GM18951 (cell line): ENCODE data around the gene CNR2.

Experiments used
- POLR2A ChIP-seq: IDR thresholded peaks from 4 replicates; pipeline ENCODE4 v1.6.1; 2011; ENCODE audit warnings: mild to moderate bottlenecking; ENCODE audit not compliant: insufficient read length, insufficient read depth; ENCODE audit errors: extremely low read depth
- in situ Hi-C: fragments of 300-500 bp; cut with MboI; formaldehyde crosslinking; loops from one replicate; pipeline ENCODE4 v1.12.0; 2022; ENCODE audit warnings: low sequenced_read_pairs, mixed read lengths, inconsistent platforms; ENCODE audit not compliant: unreplicated experiment

Gene CNR2

DNA sequence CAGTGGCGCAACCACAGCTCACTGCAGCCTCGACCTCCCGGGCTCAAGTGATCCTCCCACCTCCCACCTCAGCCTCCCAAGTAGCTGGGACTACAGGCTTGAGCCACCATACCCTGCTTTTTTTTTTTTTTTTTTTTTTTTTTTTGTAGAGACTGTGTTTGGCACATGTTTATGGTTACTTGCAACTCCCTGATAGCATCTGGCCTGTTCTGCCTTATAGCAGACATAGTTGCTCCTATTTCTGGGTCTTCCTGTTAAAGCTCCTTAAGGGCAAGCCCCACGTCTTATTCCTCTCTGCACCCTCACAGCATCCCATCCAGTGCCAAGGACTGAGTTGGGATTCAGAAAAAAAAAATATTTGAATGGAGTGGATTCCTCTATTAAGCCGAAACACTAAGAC lies 17.1 kb upstream of the CNR2 start:
- no peak for TF ChIP-seq POLR2A
- in situ Hi-C loops = no loop called here

DNA sequence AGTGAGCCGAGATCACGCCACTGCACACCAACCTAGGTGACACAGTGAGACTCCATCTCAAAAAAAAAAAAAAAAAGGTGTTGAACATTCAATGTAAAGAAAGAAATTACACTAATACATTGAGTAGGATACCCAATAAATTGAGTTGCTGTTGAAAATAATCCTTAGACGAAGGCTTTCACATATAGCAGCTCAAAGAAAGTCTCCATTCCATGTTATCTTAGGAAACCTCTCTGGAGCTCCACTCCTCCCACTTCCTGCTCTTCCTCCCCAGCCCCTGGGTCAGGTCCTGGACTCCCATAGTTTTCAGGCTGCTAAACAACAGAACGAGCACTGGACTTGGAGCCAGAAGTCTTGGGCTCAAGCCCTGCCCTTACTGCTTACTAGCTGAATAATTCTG lies 15.6 kb upstream of the CNR2 start:
- in situ Hi-C loops = no loop called here
- TF ChIP-seq POLR2A = no peak

DNA sequence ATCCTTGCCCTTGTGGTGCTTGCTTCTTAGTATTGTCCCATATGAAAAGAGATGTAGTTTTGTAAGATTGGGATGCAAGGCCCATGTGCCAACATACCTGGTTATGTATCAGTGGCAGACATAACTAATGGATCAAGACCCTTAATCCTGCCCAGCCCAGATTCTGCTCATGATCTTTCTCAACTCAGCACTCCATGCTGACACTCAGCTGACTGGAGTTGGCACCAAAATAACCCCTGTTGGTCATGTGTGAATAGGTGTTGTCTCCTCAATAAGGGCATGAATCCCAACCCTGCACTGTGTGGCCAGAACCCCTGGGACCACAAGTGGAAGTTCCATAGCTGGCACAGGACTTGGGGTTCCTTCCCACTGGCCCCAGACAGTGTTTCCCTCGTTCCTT lies 13.9 kb upstream of the CNR2 start:
- TF ChIP-seq POLR2A = no peak
- in situ Hi-C loops = no loop called here

DNA sequence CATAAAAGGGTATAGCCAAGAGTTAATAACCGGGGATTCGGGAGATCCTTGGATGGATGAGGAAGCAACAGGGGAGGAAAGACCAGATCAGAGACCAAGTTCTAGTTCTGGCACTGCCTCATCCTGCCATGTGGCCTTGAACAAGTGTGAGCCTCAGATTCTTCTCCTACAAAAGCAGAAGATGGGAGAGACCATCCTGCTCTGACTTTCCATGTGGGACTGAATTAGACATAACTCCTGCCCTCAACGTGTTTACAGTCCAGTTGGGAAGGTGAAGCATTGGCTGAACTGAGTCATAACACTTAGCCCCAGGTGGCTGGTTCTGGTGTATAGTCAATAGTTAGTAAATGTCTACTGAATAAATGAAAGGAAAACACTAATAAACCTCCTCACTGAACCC lies 12.1 kb upstream of the CNR2 start:
- TF ChIP-seq POLR2A = no peak
- in situ Hi-C loops = no loop called here

DNA sequence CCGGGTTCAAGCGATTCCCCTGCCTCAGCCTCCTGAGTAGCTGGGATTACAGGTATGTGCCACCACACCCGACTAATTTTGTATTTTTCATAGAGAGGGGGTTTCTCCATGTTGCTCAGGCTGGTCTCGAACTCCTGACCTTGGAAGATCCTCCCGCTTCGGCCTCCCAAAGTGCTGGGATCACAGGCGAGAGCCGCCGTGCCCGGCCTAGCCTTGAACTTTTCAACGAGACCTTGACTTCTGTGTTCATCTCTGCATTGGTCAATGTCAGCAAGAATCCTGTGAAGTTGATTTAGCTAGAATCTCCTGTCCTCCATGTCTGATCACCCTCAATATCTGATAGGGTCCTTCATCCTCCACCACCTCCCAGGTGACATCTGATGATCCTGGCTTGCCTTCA lies 11.4 kb upstream of the CNR2 start:
- in situ Hi-C loops = no loop called here
- no peak for TF ChIP-seq POLR2A

DNA sequence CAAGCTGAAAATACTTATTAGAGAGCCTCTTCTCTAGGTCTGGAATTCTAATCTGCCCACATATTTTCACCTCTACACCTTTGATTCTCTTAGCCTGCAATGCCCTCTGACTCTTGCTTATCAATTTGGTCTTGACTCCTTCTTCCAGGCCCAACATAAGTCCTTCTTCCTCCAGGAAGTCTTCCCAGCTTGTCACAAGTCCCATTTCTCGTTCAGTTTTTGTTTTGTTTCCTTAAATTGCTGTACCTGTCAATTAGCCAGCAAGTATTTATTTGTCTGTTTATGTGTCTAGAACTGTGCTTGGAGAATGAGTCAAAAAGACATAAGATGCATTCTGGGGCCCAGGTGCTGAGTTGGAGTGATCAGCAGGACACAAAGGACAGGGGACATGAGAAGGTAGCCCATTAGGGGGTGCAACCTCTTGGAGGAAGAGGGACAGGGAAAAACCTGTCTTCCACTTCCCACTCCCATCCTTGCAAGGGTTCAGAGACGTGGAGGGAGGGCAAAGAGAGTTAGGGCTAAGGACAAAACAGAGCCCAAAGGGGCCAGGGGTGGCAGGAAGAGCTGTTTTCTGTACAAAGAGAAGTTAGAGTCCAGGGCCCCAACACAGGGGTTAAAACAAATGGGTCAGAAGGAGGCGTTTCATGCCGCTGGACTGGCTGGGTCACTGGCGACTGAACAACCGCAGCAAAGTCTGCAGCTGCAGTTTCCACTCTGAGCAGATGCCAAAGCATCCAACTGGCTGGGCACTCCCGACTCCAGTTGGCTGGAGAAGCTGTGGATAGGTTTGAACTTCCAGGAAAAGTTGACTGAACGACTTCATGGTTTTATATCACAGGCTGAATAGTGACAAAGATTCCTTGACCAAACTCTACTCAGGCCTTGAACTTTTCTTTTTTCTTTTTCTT lies 10.7 kb upstream of the CNR2 start:
- in situ Hi-C loops = no loop called here

DNA sequence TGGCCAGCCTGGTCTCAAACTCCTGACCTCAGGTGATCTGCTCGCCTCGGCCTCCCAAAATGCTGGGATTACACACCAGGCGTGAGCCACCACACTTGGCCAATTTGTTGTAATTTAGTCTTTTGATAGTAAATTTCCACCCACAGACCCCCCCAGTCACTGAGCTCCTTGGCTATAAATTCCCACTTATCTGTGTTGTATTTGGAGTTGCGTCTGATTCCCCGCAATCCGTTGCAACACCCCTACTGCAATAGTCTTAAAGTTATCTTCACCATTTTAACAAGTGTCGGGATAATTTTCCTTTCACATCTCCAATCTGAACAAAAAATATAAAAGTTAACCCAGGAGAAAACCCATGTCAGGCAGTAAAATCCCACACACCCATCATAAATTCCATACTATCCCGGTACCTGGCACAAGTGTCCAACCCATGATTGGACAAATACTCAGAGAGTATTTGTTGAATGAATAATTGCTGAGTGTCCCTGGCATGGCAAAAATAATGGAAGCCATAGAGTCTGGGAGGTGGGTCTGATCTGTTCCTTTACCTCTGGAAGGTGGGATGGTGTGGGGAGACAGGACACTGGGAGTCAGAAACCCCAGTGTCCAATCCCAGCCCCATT lies 9.3 kb upstream of the CNR2 start:
- TF ChIP-seq POLR2A = no peak

More for the DNA sequence above, 10.7 kb upstream of the CNR2 start:
- TF ChIP-seq POLR2A = no peak

DNA sequence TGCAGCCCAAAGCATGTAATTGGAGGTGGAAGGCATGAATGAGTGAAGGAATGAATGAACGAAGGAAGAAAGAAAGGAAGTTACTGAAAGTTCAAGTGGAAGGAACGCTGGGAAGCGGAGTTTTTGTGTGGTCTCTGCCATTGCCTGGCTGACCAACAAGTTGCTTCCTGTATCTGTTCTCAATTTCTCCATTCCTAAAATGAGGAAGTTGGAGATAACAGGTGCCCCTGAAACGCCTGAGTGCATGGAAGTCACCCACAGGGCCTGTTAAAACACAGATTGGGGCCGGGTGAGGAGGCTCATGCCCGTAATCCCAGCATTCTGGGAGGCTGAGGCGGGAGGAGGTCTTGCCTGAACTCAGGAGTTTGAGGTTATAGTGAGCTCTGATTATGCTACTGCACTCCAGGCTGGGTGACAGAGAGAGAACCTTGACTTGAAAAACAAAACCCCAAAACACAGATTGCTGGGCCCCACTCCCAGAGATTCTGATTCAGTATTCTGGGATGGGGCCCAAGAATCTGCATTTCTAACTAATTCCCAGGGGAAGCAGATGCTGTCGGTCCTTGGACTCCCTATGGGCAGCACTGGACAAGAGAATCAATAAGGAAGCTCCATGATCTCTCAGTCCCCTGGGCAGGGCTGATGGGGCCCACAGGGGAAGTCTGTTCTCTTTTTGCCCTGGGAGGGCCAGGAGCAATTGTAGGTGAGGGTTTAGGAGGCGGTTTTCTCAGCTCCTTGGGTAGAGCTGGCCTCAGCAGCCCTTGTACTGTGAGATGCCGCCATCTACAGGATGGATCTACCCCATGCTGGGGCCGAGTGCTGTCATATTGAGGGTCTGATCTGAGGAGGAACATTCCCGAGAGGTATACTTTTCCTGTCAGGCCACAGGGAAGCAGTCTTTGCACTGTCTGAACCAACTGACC lies 3.3 kb upstream of the CNR2 start:
- in situ Hi-C loops = loop anchor here (10.0 kb wide), 1 partner anchor 112 kb away; the partner anchor contains the start of gene GALE
- peak; percentile 31 for TF ChIP-seq POLR2A

More for the DNA sequence above, 9.3 kb upstream of the CNR2 start:
- in situ Hi-C loops = no loop called here

DNA sequence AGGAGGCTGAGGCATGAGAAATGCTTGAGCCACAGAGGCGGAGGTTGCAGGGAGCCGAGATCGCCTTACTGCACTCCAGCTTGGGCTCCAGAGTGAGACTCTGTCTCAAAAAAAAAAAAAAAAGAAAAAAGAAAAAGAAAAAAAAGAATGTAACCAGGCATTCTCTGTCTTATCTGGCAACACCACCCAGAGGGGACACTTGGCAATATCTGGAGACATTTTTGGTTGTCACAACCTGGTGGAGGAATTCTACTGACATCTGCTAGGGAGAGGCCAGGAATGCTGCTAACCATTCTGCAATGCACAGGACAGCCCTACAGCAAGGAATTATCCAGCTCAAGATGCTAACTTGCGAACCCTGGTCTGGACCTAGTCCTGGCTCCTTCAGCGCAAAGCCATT lies 2.3 kb upstream of the CNR2 start:
- no peak for TF ChIP-seq POLR2A
- in situ Hi-C loops = loop anchor here (10.0 kb wide), 1 partner anchor 111 kb away; the partner anchor contains the start of gene GALE

DNA sequence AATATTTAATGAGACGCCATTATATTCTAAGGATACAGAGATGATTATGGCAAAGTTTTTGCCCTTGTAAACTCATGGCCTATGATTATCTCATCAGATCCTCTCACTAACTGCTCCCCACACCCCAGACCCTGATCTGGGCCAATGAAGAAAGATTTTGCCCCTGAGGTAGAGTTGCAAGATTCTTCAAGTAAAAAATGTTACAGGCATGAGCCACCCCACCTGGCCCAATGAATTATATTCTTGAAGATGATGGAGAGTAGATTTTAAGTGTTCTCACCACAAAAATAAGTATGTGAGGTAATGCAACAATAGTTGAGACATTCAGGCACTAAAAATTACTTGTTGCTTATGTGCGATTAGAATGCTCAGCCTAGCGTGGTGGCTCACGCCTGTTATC lies 1.8 kb upstream of the CNR2 start:
- TF ChIP-seq POLR2A = no peak
- in situ Hi-C loops = loop anchor here (10.0 kb wide), 1 partner anchor 110 kb away; the partner anchor contains the start of gene GALE

DNA sequence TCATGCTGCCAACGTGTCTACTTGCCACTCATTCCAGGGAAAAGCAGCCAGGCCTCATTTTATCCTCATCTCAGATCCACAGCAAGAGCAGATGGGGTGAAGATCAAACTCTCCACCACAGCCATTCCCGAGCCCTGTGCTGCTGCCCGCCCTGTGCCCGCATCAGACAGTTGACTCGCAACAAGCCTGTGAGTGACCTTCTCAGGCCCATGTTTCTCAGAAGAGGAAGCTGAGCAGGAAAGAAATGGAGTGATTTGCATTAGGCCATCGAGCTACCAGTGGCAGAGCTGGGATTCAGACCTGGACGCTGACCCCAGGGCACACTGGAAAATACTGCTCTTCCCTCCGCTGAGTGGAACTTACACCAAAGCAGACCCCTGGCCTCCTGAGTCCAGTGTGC lies 1.2 kb downstream of the CNR2 start:
- in situ Hi-C loops = loop anchor here (10.0 kb wide), 1 partner anchor 107 kb away; the partner anchor contains the start of gene GALE
- TF ChIP-seq POLR2A = peak; percentile 36

DNA sequence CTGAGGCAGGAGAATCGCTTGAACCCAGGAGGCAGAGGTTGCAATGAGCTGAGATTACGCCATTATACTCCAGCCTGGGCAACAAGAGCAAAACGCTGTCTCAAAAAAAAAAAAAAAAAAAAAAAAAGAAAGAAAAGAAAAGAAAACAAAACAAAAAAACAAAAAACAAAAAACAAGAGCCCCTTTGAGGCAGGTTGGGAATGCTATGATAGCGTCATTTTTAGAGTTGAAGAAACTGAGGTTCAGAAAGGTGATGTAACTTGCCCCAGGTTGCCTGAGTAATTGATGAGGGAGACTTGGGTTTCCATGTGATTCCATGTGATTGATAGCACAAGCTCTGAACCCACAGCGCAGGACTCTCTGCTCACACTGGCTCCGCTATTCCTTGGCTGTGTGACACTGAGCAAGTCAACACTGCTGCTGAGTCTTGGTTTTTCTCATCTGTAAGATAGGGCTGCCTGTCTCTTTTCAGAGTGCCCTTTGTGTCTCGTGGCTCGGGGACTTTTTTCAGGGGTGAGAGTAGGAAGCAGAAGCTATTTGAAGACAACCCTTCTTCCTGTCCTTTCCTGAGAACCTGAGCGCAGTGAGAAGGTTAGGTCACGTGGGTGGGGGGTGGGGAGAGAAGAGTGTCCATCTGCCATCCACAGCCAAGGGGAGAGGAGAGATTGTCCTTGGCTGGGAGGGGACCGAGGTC lies 2.5 kb downstream of the CNR2 start:
- TF ChIP-seq POLR2A = peak; percentile 51
- in situ Hi-C loops = loop anchor here (10.0 kb wide), 1 partner anchor 106 kb away; the partner anchor contains the start of gene GALE
